K562 (cell line): ENCODE measurements around the gene ZFPM1. TPM values are rescaled to one million over a fixed set of nuclear protein-coding genes. Genes with fewer than 3 reads are reported as not detected.

ENCODE experiments used
- BRD9 ChIP-seq: fragments of 450-650 bp; IDR thresholded peaks from 2 replicates; pipeline ENCODE4 v1.6.1; 2018; ENCODE audit warnings: low read depth; ENCODE audit not compliant: partially characterized antibody
- E2F5 ChIP-seq: sonication (generic); formaldehyde crosslinking; IDR thresholded peaks from 2 replicates; pipeline ENCODE4 v1.8.0; 2022; ENCODE audit warnings: mild to moderate bottlenecking, missing genetic modification reagents
- FOXM1 ChIP-seq, 2 experiments: fragments of 450-650 bp in 1 of 2; sonication (generic) in 1 of 2; formaldehyde crosslinking in 1 of 2; IDR thresholded peaks; 2 replicates each; pipeline versions ENCODE4 v1.6.1 to v1.9.0; 2017 to 2022; ENCODE audit warnings: low read depth in 2 of 2, mild to moderate bottlenecking in 2 of 2, missing genetic modification reagents in 1 of 2, moderate library complexity in 1 of 2
- FUS ChIP-seq: fragments of 200-400 bp; formaldehyde crosslinking; optimal IDR thresholded peaks from 2 replicates; pipeline ENCODE3; 2017; ENCODE audit warnings: low read depth, low read length
- HMG20B ChIP-seq: fragments of 250-450 bp; sonication (Bioruptor Pico); IDR thresholded peaks from 2 replicates; pipeline ENCODE4 v1.5.0; 2021; ENCODE audit warnings: mild to moderate bottlenecking
- HSF4 ChIP-seq: fragments of 250-450 bp; sonication (Bioruptor Pico); IDR thresholded peaks from 2 replicates; pipeline ENCODE4 v2.1.2; 2022; ENCODE audit warnings: mild to moderate bottlenecking, moderate library complexity, borderline replicate concordance
- MCM2 ChIP-seq: fragments of 450-650 bp; IDR thresholded peaks from 2 replicates; pipeline ENCODE4 v1.6.1; 2017; ENCODE audit warnings: low read depth, mild to moderate bottlenecking
- MXI1 ChIP-seq: IDR thresholded peaks from 2 replicates; pipeline ENCODE4 v1.6.1; 2011; ENCODE audit warnings: low read depth, mild to moderate bottlenecking, improper control_type of control experiment, low read length
- POLR2A ChIP-seq: fragments of 450-650 bp; conservative IDR thresholded peaks from 2 replicates; pipeline ENCODE4 v1.6.1; 2016
- PYGO2 ChIP-seq: fragments of 450-650 bp; IDR thresholded peaks from 2 replicates; pipeline ENCODE4 v1.6.1; 2016; ENCODE audit warnings: mild to moderate bottlenecking, missing genetic modification characterization, moderate library complexity, missing compliant biosample characterization
- RBM17 ChIP-seq: fragments of 200-400 bp; formaldehyde crosslinking; IDR thresholded peaks from 2 replicates; pipeline ENCODE4 v1.6.1; 2017; ENCODE audit warnings: low read depth, mild to moderate bottlenecking, low read length, borderline replicate concordance
- RBM34 ChIP-seq: fragments of 200-400 bp; formaldehyde crosslinking; IDR thresholded peaks from 2 replicates; pipeline ENCODE4 v1.6.1; 2018; ENCODE audit warnings: low read length, borderline replicate concordance; ENCODE audit not compliant: insufficient read depth
- SAFB ChIP-seq: fragments of 200-400 bp; formaldehyde crosslinking; IDR thresholded peaks from 2 replicates; pipeline ENCODE4 v1.6.1; 2017; ENCODE audit warnings: low read depth, low read length, borderline replicate concordance
- SMARCB1 ChIP-seq: IDR thresholded peaks from 2 replicates; pipeline ENCODE4 v1.6.1; 2011; ENCODE audit warnings: improper control_type of control experiment, low read depth; ENCODE audit not compliant: insufficient read length
- TAF9B ChIP-seq: fragments of 450-650 bp; IDR thresholded peaks from 2 replicates; pipeline ENCODE4 v1.6.1; 2018; ENCODE audit warnings: mild to moderate bottlenecking; ENCODE audit not compliant: partially characterized antibody
- XRCC3 ChIP-seq: fragments of 450-650 bp; IDR thresholded peaks from 2 replicates; pipeline ENCODE4 v1.6.1; 2017; ENCODE audit warnings: mild to moderate bottlenecking, moderate library complexity
- ZFP30 ChIP-seq: fragments of 250-450 bp; sonication (Bioruptor Pico); IDR thresholded peaks from 2 replicates; pipeline ENCODE4 v1.8.0; 2022; ENCODE audit warnings: moderate library complexity, mild to moderate bottlenecking, inconsistent platforms, borderline replicate concordance
- ZNF140 ChIP-seq: fragments of 250-450 bp; sonication (Bioruptor Pico); IDR thresholded peaks from 2 replicates; pipeline ENCODE4 v1.8.0; 2021; ENCODE audit warnings: moderate library complexity, mild to moderate bottlenecking, inconsistent platforms
- ZNF609 ChIP-seq: sonication (generic); formaldehyde crosslinking; IDR thresholded peaks from 2 replicates; pipeline ENCODE4 v1.8.1; 2023; ENCODE audit warnings: missing genetic modification reagents, mild to moderate bottlenecking, borderline replicate concordance
- polyA plus RNA-seq, 8 experiments: library from polyadenylated mRNA; depleted of rRNA in 4 of 8; stranded (reverse) in 5 of 8; unstranded in 3 of 8; fragments of >200 nt; fragmentation: Nextera tagmentation in 2 of 8; fragmentation: Illumina TruSeq in 1 of 8; extraction: Ambion mirVana in 2 of 8; extraction: Trizol in 1 of 8; gene quantifications; 2 replicates each; pipeline versions ENCODE4 v1.2.1 to v1.2.3, GENCODE V29; 2011 to 2014; ENCODE audit warnings: inconsistent platforms in 1 of 8, missing spikeins in 1 of 8
- total RNA-seq, 7 experiments: library from RNA; depleted of rRNA in 6 of 7; stranded (reverse); fragments of >200 nt in 6 of 7; fragmentation: Illumina TruSeq in 2 of 7; extraction: Trizol in 2 of 7; gene quantifications; 2 replicates each; pipeline versions ENCODE4 v1.2.1 to v1.2.3, GENCODE V29; 2011 to 2021; ENCODE audit warnings: low replicate concordance in 1 of 7

The ZFPM1 gene
- total and polyA plus RNA-seq, 9 of the 15 experiments (the other 6 are each of a cell fraction or from before 2014, with no cell fraction given), result 0.03 to 35.9 (median 1.4) TPM

GRCh38 chr16:88569985-88570690 is 117.1 kb downstream of the ZFPM1 start, which contains the start of gene ZC3H18 (continued):
- TF ChIP-seq ZNF609 (CRISPR knock-in tag) (no peak), HMG20B (CRISPR knock-in tag) (no peak), POLR2A (peak; percentile 84), ZFP30 (CRISPR knock-in tag) (no peak), FOXM1 (IDR thresholded peaks at IDR 0.05; ENCODE audit: low read depth) (no peak), FOXM1 (CRISPR knock-in tag; IDR thresholded peaks at IDR 0.05; ENCODE audit: low read depth) (0 out of 2 replicates have a peak, but pooled peaks have one; percentile 25), BRD9 (no peak), ZNF140 (no peak), SMARCB1 (no peak), SAFB (peak; percentile 30; the same call in 1 of the 2 replicates), XRCC3 (no peak), FUS (no peak), PYGO2 (tag) (no peak), E2F5 (CRISPR knock-in tag) (no peak), HSF4 (CRISPR knock-in tag) (no peak), MXI1 (no peak), MCM2 (no peak), RBM17 (no peak), TAF9B (no peak), RBM34 (no peak)
